HepG2 (cell line): ENCODE measurements around the gene PTMA. TPM values are rescaled to one million over a fixed set of nuclear protein-coding genes. Genes with fewer than 3 reads are reported as not detected.

ENCODE experiments used
- PAWR ChIP-seq: sonication (generic); formaldehyde crosslinking; IDR thresholded peaks from 2 replicates; pipeline ENCODE4 v1.4.0; 2020; ENCODE audit warnings: missing genetic modification reagents, mild to moderate bottlenecking, borderline replicate concordance
- ZBTB40 ChIP-seq, 2 experiments: fragments of 450-650 bp in 1 of 2; sonication (generic) in 1 of 2; formaldehyde crosslinking in 1 of 2; IDR thresholded peaks; 2 replicates each; pipeline versions ENCODE4 v1.6.1 to v1.8.0; 2016 to 2022; ENCODE audit warnings: antibody characterized with exemption in 1 of 2, mild to moderate bottlenecking in 1 of 2, missing genetic modification reagents in 1 of 2
- ZHX2 ChIP-seq, 2 experiments: sonication (generic) in 1 of 2; formaldehyde crosslinking in 1 of 2; IDR thresholded peaks; 2 replicates each; pipeline versions ENCODE4 v1.6.1 to v1.9.0; 2014 to 2022; ENCODE audit warnings: antibody characterized with exemption in 1 of 2, borderline replicate concordance in 1 of 2, inconsistent platforms in 1 of 2, low read depth in 1 of 2, missing genetic modification reagents in 1 of 2
- polyA plus RNA-seq, 8 experiments: library from polyadenylated mRNA; depleted of rRNA in 3 of 8; stranded (reverse) in 7 of 8; unstranded in 1 of 8; fragments of >200 nt; fragmentation: Illumina TruSeq in 4 of 8; extraction: Trizol in 4 of 8; gene quantifications; 2 replicates each; pipeline versions ENCODE4 v1.2.1 to v1.2.3, GENCODE V29; 2011 to 2016; ENCODE audit warnings: low read depth in 4 of 8, missing spikeins in 1 of 8, mixed read lengths in 1 of 8; ENCODE audit not compliant: insufficient read depth in 1 of 8
- total RNA-seq, 5 experiments: library from RNA; depleted of rRNA; stranded (reverse); fragments of >200 nt; fragmentation: Illumina TruSeq; extraction: Trizol; gene quantifications; 2 replicates each; pipeline ENCODE4 v1.2.3, GENCODE V29; 2016; ENCODE audit warnings: low read depth in 1 of 5

Gene PTMA
- total and polyA plus RNA-seq, 2 of the 13 experiments (the other 11 are each of a cell fraction or from before 2014, with no cell fraction given), result 190 to 1,086 TPM

- TF ChIP-seq ZBTB40 (IDR thresholded peaks at IDR 0.05) (no peak), ZBTB40 (CRISPR knock-in tag; IDR thresholded peaks at IDR 0.05) (no peak), PAWR (CRISPR knock-in tag) (no peak), ZHX2 (IDR thresholded peaks at IDR 0.05; ENCODE audit: low read depth) (no peak), ZHX2 (CRISPR knock-in tag; IDR thresholded peaks at IDR 0.05; ENCODE audit: borderline replicate concordance) (no peak)
Measured at GRCh38 chr2:231726276-231726675, 18.0 kb downstream of the PTMA start (continued).
